CD14-positive monocyte (primary cell): Measurements from ENCODE around the gene SP110. TPM values are rescaled to one million over a fixed set of nuclear protein-coding genes. Genes with fewer than 3 reads are reported as not detected.
A peak's percentile ranks its signal among the peaks of the same experiment; 100 is the strongest.

ENCODE experiments used
- DNase-seq, 3 donors: peaks; one replicate each; pipeline ENCODE4 v3.0.0-alpha.2; 2011 to 2022
- H2AFZ ChIP-seq: 2 replicates; pipeline ENCODE4 v1.6.0; 2012; ENCODE audit warnings: mild to moderate bottlenecking, low read depth, low read length, inconsistent platforms; ENCODE audit not compliant: insufficient read depth, poor library complexity, severe bottlenecking
- H3K27ac ChIP-seq, 2 donors: 1 replicate in 1 of 2; 2 replicates in 1 of 2; pipeline ENCODE4 v1.5.1; 2012 to 2013; ENCODE audit warnings: low read length in 2 of 2, control low read depth in 1 of 2, inconsistent platforms in 1 of 2, low read depth in 1 of 2, mild to moderate bottlenecking in 1 of 2
- H3K27me3 ChIP-seq, 2 donors: one replicate each; pipeline versions ENCODE4 v1.6.0 to v1.6.1; 2011 to 2013; ENCODE audit warnings: low read length in 2 of 2; ENCODE audit not compliant: control insufficient read depth in 2 of 2, insufficient read depth in 2 of 2
- H3K36me3 ChIP-seq, 2 donors: replicated peaks in 1 of 2; 1 replicate in 1 of 2; 2 replicates in 1 of 2; pipeline versions ENCODE4 v1.5.1 to v1.6.1; 2012 to 2013; ENCODE audit warnings: low read length in 2 of 2, control low read depth in 1 of 2, inconsistent platforms in 1 of 2, mild to moderate bottlenecking in 1 of 2; ENCODE audit not compliant: insufficient read depth in 2 of 2, control insufficient read depth in 1 of 2
- H3K4me1 ChIP-seq, 2 donors: 1 replicate in 1 of 2; 2 replicates in 1 of 2; pipeline versions ENCODE4 v1.5.1 to v1.6.1; 2012 to 2013; ENCODE audit warnings: low read length in 2 of 2, control low read depth in 1 of 2, inconsistent platforms in 1 of 2, mild to moderate bottlenecking in 1 of 2, moderate library complexity in 1 of 2; ENCODE audit not compliant: insufficient read depth in 2 of 2, control insufficient read depth in 1 of 2
- H3K4me2 ChIP-seq: replicated peaks from 2 replicates; pipeline ENCODE3; 2012; ENCODE audit warnings: low read length, moderate library complexity, mild to moderate bottlenecking; ENCODE audit not compliant: poor library complexity, severe bottlenecking; ENCODE audit errors: extremely low read depth
- H3K4me3 ChIP-seq, 3 experiments: fragments of 200-600 bp in 1 of 3; sonication (generic) in 1 of 3; replicated peaks in 1 of 3; 1 replicate in 2 of 3; 2 replicates in 1 of 3; pipeline ENCODE4 v1.5.1; 2011 to 2013; ENCODE audit warnings: low read length in 3 of 3, mild to moderate bottlenecking in 3 of 3, control low read depth in 2 of 3, low read depth in 2 of 3, inconsistent platforms in 1 of 3, moderate library complexity in 1 of 3
- H3K79me2 ChIP-seq: 2 replicates; pipeline ENCODE4 v1.6.0; 2012; ENCODE audit warnings: mild to moderate bottlenecking, control low read depth, inconsistent platforms, low read length, moderate library complexity; ENCODE audit not compliant: insufficient read depth
- H3K9ac ChIP-seq: 2 replicates; pipeline ENCODE4 v1.6.0; 2017; ENCODE audit warnings: low read length, mild to moderate bottlenecking; ENCODE audit not compliant: insufficient read depth, poor library complexity, severe bottlenecking
- H3K9me3 ChIP-seq, 2 donors: replicated peaks in 1 of 2; 1 replicate in 1 of 2; 2 replicates in 1 of 2; pipeline versions ENCODE4 v1.5.1 to v1.6.1; 2012 to 2013; ENCODE audit warnings: low read length in 2 of 2, control low read depth in 1 of 2; ENCODE audit not compliant: control insufficient read depth in 1 of 2, insufficient read depth in 1 of 2
- H4K20me1 ChIP-seq: 2 replicates; pipeline ENCODE4 v1.6.0; 2012; ENCODE audit warnings: mild to moderate bottlenecking, low read length, control low read depth, moderate library complexity; ENCODE audit not compliant: insufficient read depth
- H3K27ac Mint-ChIP-seq, 7 donors: one replicate each; pipeline ENCODE4 v1.8.0; 2020; ENCODE audit warnings: mild to moderate bottlenecking in 7 of 7, mixed read lengths in 7 of 7, moderate library complexity in 6 of 7, inconsistent platforms in 2 of 7
- H3K27me3 Mint-ChIP-seq, 3 donors: one replicate each; pipeline ENCODE4 v1.8.0; 2021 to 2022; ENCODE audit warnings: low read depth in 3 of 3, mild to moderate bottlenecking in 3 of 3, mixed read lengths in 3 of 3, moderate library complexity in 3 of 3, inconsistent platforms in 1 of 3
- H3K36me3 Mint-ChIP-seq, 2 donors: one replicate each; pipeline ENCODE4 v1.8.0; 2020; ENCODE audit warnings: mixed read lengths in 2 of 2, inconsistent platforms in 1 of 2, mild to moderate bottlenecking in 1 of 2
- H3K4me1 Mint-ChIP-seq: one replicate; pipeline ENCODE4 v1.8.0; 2020; ENCODE audit warnings: mild to moderate bottlenecking, mixed read lengths
- H3K4me3 Mint-ChIP-seq, 2 donors: one replicate each; pipeline ENCODE4 v1.8.0; 2020; ENCODE audit warnings: mild to moderate bottlenecking in 2 of 2, mixed read lengths in 2 of 2, moderate library complexity in 1 of 2
- H3K9me3 Mint-ChIP-seq, 7 donors: one replicate each; pipeline ENCODE4 v1.8.0; 2020 to 2022; ENCODE audit warnings: mixed read lengths in 7 of 7, mild to moderate bottlenecking in 6 of 7, moderate library complexity in 6 of 7, inconsistent platforms in 2 of 7
- WGBS: methylation state at CpG from one replicate; pipeline ENCODE4 v1.1.5; 2013; ENCODE audit warnings: missing lambda C conversion rate; ENCODE audit not compliant: insufficient coverage; 5-methylcytosine and 5-hydroxymethylcytosine counted together
- intact Hi-C, 2 donors: fragments of 100-400 bp; cut with micrococcal nuclease; formaldehyde crosslinking; loops; one replicate each; pipeline versions ENCODE4 v1.15.0 to v1.15.1; 2023
- polyA plus RNA-seq, 3 donors: library from polyadenylated mRNA; depleted of rRNA in 1 of 3; unstranded in 2 of 3; stranded (reverse) in 1 of 3; fragments of 300-500 nt in 2 of 3; fragments of >200 nt in 1 of 3; fragmentation: Illumina TruSeq in 2 of 3; gene quantifications; 1 replicate in 2 of 3; 2 replicates in 1 of 3; pipeline ENCODE4 v1.2.3, GENCODE V29; 2012 to 2021
- TF ChIP-seq, protein P1 (sequence below): fragments of 200-600 bp; IDR thresholded peaks from one replicate; pipeline ENCODE4 v1.8.0; 2022; ENCODE audit warnings: antibody characterized with exemption, mild to moderate bottlenecking

Gene SP110
- polyA plus RNA-seq, 3 donors: 39.1 to 66.1 (median 65.5) TPM

DNA sequence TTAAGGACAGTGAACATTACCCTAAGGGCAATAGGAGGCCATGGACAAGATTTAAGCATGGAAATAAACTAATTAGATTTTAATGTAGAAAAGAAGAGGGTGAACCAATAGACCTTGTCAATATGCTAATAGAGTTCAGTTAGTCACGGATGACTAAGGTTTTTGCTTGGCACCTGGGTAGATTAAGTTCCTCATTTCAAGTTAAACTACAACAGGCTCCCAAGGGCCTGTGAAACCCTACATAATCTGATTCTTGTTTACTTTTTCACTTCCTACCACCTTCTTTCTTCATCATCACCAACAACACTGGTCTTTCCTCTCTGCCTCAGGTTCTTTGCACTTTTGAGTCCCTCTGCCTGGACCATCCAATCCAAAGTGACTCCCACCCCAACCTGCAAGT lies 14.8 kb downstream of the SP110 start:
- H3K27me3 Mint-ChIP-seq: no peaks in the 10 kb centered on the region
- peaks cover 58 to 59% of the 10 kb centered on the region in 2 donors for H3K36me3 Mint-ChIP-seq
- H3K27ac ChIP-seq: no peak overlapping the region
- H3K4me3 ChIP-seq: no peak overlapping the region
- peaks cover 17% of the 10 kb centered on the region for H4K20me1 ChIP-seq
- H2AFZ ChIP-seq: no peak overlapping the region
- H3K27ac Mint-ChIP-seq: peak overlapping the region in 3 of 7 donors; percentile 5 to 61 (median 12)
- no peak overlapping the region for H3K9ac ChIP-seq
- H3K27me3 ChIP-seq: no peaks in the 10 kb centered on the region
- no peak overlapping the region for H3K4me2 ChIP-seq
- peaks cover 50 to 54% of the 10 kb centered on the region in 2 donors for H3K4me1 ChIP-seq
- no peaks in the 10 kb centered on the region for H3K9me3 ChIP-seq
- no CpG with 5 or more reads among the region's 1 CpG for WGBS
- no peak overlapping the region for H3K4me3 Mint-ChIP-seq
- peaks cover 22% of the 10 kb centered on the region for H3K4me1 Mint-ChIP-seq
- intact Hi-C loops: no loop called here
- no peaks in the 10 kb centered on the region for H3K79me2 ChIP-seq
- peaks cover 0 to 6% (median 0%) of the 10 kb centered on the region in 7 donors for H3K9me3 Mint-ChIP-seq
- peaks cover 81 to 90% of the 10 kb centered on the region in 2 donors for H3K36me3 ChIP-seq
- TF ChIP-seq, protein P1, sequence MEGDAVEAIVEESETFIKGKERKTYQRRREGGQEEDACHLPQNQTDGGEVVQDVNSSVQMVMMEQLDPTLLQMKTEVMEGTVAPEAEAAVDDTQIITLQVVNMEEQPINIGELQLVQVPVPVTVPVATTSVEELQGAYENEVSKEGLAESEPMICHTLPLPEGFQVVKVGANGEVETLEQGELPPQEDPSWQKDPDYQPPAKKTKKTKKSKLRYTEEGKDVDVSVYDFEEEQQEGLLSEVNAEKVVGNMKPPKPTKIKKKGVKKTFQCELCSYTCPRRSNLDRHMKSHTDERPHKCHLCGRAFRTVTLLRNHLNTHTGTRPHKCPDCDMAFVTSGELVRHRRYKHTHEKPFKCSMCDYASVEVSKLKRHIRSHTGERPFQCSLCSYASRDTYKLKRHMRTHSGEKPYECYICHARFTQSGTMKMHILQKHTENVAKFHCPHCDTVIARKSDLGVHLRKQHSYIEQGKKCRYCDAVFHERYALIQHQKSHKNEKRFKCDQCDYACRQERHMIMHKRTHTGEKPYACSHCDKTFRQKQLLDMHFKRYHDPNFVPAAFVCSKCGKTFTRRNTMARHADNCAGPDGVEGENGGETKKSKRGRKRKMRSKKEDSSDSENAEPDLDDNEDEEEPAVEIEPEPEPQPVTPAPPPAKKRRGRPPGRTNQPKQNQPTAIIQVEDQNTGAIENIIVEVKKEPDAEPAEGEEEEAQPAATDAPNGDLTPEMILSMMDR: no peak
- peak in 2 of 3 donors; percentile 45 to 53 for DNase-seq

DNA sequence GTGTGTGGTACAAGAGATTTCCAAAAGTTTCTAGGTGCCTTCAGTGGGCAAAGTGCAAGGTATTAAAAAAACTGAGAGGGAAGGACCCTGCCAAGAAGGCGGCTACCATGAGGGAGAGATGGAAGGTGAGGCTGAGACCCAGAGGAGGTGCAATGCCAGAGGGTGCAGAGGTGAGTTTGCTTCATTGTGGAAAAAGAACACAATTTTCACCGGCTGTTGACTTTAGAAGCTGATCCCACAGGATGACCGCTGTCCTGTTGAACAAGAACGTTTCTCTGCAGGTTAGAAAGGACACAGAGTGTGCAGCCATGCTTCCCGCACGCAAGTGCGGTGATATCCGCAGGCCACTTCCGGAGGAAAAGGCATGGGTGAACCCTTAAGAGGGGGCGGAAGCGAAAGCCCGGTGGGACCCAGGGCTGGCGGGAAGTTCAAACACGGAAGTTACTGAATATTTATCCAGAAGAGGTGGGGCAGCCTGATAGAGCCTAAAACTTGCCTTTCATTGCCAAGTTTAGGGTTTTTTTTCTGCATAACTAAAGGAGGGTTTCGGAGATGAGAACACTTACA lies 16.6 kb downstream of the SP110 start:
- peaks cover 86 to 96% of the 10 kb centered on the region in 2 donors for H3K36me3 ChIP-seq
- TF ChIP-seq, protein P1: no peak
- no peak overlapping the region for H3K4me3 Mint-ChIP-seq
- H3K9me3 Mint-ChIP-seq: peaks cover 0 to 6% (median 3%) of the 10 kb centered on the region in 7 donors
- peaks cover 17% of the 10 kb centered on the region for H4K20me1 ChIP-seq
- intact Hi-C loops: no loop called here
- H3K27me3 ChIP-seq: no peaks in the 10 kb centered on the region
- no peak overlapping the region for H3K4me2 ChIP-seq
- 99% methylated on average over 13 of the region's 15 CpGs for WGBS
- no peaks in the 10 kb centered on the region for H3K27me3 Mint-ChIP-seq
- peak overlapping the region in 1 of 2 donors; percentile 42 for H3K27ac ChIP-seq
- peaks cover 32 to 36% of the 10 kb centered on the region in 2 donors for H3K4me1 ChIP-seq
- no peak for DNase-seq
- H3K9me3 ChIP-seq: peaks cover 0 to under 1% of the 10 kb centered on the region in 2 donors
- peaks cover 22% of the 10 kb centered on the region for H3K4me1 Mint-ChIP-seq
- no peak overlapping the region for H2AFZ ChIP-seq
- H3K79me2 ChIP-seq: no peaks in the 10 kb centered on the region
- H3K4me3 ChIP-seq: no peak overlapping the region
- H3K36me3 Mint-ChIP-seq: peaks cover 75 to 76% of the 10 kb centered on the region in 2 donors
- peak overlapping the region in 2 of 7 donors; percentile 37 to 42 for H3K27ac Mint-ChIP-seq
- H3K9ac ChIP-seq: no peak overlapping the region
